ELF-1 (cell line): ENCODE data around the gene SCAF4.
"Not testable (repeated sequence)": the region's sequence is repeated elsewhere in the genome, so short reads cannot be mapped to it uniquely, and the experiment has no call there.

Source experiments
- DNase-seq: peaks from one replicate; pipeline ENCODE4 v3.0.0-alpha.2; 2016; ENCODE audit warnings: low read depth, low spot score

The SCAF4 gene

DNA sequence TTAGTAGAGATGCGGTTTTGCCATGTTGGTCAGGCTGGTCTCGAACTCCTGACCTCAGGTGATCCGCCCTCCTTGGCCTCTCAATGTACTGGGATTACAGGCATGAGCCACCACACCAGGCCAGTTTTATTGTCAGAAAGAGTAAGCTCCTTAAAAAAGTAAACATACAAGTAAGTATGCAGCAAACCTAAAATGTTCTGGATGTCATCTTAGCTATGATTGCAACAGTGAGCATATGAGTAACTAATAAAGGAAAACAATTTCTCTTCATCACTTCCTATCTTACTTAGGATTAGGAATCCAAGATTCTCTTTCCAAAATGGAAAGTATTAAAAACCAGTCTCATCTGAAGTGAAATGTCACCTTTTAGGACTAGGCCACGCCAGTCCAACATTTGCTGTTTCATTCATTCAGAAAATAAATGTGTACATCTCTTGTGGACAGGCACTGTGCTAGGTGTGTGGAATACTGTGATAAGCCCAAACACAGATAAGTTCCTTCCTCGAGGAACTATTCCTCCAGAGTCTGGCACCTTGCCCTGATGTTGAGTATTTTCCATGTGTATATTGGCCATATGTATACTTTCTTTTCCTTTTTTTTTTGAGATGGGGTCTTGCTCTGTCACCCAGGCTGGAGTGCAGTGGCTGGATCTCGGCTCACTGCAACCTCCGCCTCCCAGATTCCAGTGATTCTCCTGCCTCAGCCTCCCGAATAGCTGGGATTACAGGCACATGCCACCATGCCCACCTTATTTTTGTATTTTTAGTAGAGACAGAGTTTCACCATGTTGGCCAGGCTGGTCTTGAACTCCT lies 5.9 kb upstream of the SCAF4 start:
- DNase-seq, result not testable (repeated sequence)

DNA sequence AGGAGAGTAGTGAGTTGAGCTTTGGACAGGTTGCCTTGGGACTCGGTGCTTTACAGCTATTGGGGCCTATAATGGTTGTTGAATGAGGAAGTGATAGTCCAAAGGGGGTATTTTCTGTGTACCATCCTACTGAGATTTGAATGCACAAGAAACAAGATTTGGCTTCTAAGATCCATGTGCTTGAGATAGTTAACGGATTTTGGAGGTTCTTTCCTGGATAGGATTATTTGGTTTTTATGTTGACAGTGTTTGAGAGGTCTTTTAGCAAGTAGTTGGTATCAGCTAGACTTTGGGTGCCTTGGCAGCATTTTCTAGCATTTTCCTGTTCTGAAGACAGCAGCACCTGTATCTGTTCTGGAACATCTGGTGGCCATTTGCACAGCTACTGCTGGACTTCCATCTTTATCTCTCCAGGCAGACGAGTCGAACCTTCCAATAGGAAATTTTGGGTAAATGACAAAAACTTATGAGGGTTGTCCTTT lies 3.6 kb upstream of the SCAF4 start:
- no peak for DNase-seq

DNA sequence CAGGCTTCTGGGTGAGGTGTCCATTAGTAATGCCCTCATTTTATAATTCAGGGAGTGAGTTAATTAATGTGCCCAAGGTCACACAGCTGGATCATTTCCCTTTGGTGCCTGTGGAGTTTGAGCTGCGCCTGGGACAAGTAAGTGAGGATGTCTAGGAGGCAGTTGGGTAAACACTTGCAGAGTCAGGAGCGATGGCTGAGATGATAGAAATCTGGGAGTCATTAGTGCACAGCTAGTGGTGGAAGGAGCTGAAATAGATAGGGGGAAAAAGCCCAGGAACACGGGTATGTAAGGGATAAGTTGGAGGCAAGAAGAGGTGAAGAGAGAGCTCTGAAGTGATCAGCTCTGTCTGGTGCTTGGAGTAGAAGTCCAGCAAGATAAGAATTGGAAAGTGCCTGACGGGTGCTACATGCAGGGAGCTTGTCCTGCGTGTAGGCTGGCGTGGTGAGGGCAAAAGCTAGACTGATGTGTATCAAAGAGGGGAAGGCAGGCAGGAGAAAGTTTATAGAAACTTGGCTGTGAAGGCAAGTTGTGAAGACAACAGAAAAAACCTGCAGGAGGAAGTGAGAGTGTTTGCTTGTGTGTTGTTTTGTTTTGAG lies 1.7 kb upstream of the SCAF4 start:
- DNase-seq, result no peak

DNA sequence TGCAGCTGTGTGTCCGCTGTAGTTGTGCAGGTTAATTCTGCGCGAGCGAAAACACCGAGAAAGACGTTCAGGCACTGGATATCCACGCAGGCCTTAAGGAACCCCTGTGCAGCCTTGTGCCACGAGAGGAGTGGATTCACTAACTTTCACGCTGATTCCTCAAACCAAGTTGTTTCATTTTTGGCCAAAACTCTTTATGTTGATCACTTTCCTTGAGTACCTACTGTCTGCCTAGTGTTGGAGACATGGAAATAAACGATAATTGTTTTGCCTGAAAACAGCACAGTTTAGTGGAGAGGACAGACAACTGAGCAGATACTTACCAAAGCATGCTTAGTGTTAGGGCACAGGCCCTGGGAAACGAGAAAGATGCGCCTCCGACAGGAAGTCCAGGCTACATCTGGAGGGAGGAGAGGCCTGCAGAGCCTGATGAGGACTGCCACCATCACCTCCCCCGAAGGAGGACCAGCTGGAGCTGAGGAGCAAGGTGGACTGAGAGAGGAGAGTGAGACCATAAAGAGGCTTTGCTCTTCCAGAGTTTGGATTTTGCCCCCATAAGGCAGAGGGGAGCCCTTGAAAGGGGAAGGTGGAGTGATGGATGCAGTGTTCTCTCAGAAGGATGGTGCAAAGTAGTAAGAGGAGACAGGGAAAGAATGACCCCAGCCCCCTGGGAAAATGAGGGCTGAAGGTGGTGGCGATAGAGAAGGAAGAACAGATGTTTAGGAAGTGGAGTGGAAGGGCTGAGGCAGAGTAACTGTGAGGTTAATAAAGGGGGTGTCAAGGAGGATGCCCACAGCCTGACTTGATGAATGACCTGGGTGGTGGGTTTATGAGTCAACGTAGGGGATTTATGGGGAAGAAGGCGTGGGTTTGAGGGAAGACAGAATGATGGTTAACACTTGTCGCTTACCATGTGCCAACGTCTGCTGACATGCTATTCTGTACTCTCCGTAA lies 956 bp upstream of the SCAF4 start:
- no peak for DNase-seq

DNA sequence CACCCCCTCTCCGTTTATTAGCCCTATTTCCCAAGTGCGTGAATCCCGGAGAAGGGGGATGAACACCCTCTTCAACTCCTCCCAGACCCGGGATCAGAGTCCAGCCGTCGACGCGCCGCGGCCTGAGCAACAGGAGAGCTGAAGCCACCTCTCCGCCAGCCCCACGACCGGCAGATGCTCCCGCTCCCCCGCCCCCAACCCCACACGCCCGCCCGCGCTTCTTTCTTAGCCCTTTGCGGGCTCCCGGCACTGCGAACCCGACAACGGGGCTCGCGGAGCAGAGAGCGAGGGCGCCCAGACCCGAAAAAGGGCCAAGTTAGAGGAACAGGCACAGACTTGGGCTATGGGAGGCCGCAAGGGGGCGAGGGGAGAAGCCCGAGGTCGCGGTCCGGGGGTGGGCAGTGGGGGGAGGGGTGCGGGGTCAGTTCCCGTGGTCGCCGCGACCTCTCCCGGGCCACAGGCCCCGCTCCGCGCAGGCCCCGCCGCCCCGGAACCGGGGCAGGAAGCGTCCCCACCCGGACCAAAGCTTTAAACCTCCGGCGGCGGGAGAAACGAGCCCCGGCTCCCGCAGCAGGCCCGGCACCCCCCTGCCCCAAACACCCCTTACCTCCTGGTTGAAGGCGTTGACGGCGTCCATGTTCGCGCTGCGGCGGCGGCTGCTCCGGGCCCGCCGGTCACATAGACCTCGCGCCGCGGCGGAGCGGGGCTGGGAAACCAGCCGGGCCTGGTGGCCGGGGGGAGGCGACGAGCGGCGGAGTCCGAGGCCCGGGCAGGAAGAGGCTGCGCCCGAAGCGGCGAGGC lies 662 bp downstream of the SCAF4 start:
- no peak for DNase-seq

DNA sequence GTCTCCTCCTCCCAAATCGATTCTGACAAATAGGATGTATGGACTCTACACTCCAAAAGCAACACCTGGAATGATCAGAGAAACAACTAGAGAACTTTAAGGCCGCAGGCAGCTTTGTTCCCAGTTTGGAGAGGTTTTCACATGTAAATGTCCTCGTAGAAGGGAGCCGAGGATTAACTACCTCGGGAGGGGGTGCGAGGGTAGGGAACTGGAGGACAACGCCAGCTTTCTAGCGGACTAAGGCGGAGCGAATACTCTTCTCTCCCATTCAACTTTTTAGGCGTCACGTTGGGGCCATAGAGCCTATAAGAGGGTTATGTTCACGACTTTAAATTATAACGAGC lies 1.2 kb downstream of the SCAF4 start:
- peak; percentile 84 for DNase-seq

DNA sequence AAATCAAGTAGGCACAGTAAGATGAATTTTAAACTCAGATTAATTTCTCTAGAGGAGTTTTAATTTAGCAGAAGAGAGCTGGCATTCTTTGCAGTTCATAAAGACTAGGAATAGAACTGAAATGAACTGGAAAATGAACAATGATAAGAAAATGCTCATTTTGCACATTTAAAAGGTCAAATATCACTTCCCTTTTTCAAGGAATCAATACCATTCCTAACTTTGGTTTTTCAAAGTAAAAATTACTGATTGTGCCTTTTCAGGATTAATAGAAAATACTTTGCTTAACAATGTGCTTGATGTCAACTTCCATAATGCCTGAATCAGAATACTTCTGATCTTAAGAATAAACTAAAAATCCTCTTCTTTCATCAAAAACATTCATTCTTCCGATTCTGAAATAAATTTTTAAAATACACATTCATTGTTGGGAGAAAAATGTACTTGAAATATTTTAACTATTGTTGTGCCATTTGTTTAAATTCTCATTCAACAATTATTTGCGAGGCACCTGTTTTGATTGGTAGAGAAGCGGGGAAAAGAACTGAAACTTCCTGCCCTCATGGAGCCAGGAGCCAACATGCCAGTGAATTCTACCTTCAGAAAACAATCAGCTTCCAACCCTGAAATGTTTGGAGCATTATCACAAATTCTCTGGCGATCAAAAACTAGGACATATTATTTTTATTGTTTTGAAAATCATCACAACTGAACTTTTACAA lies 2.1 kb downstream of the SCAF4 start:
- DNase-seq, result no peak

DNA sequence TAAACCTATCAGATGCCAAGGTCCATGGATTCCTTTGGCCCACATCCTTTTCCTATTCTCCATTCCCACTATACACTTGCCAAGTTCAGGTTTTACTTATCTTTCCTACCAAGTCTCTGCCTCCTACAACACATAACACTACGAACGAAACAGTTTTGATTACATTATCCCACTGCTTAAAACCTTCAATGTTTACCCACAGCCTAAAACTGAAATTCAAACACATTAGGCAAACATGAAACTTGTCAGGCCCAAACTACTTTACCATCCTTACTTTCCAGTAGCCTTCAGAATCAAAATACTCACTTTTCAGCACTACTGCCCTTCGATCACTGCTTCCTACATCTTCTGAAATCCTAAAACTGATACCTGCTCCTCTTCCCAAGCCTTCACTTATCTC lies 3.0 kb downstream of the SCAF4 start:
- no peak for DNase-seq

DNA sequence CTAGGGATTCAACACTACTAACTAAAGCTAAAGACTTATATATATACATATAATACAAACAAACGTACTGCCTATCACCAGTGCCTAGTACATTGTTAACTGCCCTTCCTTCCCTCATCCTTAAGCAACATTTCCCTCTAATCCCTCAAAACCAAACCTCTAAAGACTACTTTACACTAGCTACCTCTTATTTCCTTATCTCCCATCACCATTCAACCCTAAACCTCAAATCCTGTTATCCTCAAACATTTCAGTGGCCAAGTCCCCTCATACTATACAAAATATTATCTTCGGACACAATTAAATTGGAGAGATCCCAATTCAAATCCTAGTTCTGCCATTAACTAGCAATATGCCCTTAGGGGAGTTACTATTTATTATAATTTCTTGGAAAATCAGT lies 3.7 kb downstream of the SCAF4 start:
- no peak for DNase-seq

DNA sequence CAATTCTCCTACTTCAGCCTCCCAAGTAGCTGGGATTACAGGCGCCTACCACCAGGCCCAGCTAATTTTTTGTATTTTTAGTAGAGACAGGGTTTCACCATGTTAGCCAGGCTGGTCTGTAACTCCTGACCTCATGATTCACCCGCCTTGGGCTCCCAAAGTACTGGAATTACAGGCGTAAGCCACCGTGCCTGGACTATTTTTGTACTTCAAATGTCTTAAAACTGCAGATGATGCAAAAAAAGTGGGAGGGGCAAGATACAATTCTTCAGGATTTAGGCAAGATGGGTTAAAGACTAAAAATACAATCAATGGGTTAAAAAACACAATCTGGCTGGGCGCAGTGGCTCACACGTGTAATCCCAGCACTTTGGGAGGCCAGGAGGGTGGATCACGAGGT lies 4.7 kb downstream of the SCAF4 start:
- no peak for DNase-seq

DNA sequence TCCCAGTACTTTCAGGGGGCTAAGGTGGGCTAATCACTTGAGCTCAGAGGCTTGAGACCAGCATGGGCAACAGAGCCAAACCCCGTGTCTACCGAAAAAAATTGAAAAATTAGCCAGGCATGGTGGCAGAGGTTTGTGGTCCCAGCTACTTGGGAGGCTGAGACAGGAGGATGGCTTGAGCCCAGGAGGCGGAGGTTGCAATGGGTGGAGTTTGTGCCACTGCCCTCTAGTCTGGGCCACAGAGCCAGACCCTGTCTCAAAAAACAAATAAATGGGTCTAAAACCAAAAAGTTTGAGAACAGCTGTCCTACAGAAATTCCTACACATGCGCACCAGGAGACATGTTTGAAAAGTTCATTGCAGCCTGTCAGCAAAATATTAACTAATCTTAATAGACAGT lies 5.5 kb downstream of the SCAF4 start:
- no peak for DNase-seq

DNA sequence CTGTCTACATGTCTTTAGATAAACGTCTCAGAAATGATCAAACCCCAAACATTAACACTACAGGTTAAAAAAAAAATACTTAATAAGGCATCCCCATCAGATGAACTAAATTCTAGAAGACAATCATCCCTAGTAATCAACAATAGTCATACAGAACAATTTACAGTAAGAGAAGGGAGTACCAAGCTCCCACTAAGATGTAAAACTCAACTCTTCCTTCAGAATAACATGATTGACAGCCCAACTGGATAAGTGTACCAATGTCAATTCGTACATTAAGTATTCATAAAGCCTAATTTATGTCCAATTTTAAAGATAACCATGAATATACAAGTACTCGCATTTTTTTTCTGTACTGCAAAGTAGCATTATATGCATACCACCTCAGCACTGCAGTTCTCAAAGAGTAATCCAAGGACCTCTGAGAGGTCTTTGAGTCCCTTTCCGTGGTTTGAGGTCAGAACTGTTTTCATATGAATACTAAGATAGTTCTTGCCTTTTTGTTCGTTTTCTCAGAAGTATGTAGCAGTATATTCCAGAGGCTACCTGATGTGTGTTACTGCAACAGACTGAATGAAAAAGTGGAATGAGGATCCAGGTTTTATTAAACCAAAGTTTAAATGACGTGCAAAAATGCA lies 6.6 kb downstream of the SCAF4 start:
- DNase-seq, result no peak

DNA sequence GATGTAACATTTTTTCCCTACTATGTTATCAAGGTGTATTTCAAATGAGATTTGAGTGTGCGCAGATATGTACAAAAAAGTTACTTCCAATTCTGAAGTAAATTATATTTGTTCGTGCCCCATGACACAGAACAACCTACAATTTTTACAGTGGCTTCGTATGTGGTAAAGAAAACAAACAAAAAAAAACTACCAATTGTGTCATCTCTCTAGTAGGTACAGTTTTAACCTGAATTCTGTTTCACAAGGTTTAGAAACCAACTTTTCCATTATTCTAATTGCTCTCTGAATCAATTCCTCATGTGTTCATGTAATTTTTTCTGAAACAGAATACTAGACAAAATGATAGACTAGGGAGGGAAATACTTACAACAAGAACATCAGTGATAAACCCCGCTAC lies 7.4 kb downstream of the SCAF4 start:
- DNase-seq, result no peak

DNA sequence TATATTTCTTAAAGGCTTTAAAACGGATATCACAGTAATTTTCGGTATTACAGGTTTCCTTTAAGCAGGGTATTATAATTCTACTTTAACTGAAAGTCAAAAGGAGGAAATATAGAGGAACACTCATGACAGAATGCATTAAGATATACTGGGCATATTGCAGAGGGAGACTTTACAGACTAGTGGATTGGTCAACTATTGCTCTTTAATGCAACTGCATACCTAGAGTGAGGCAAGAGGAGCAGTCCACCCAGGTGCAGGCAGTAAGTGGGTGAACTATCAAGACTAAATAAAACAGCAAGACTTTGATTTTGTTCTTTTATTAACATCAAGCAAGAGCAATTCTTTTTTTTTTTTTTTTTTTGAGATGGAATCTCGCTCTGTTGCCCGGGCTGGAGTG lies 10.5 kb downstream of the SCAF4 start:
- DNase-seq, result no peak

DNA sequence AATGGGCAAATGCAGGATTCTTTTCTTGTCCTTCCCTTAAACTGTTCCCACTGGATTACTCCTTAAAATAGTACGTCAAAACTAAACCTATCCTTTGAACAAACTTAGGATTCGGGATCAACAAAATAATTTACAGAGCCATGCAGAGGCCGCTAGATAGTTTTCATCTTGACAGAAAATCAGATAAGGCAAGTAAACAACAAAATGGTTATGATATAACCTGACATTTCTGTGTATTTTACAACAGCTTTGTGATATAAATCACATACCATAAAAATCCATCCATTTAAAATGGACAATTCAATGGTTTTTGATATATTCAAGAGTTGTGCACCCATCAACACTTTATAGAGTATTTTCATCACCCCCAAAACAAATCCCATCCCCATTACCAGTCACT lies 11.2 kb downstream of the SCAF4 start:
- DNase-seq, result no peak

DNA sequence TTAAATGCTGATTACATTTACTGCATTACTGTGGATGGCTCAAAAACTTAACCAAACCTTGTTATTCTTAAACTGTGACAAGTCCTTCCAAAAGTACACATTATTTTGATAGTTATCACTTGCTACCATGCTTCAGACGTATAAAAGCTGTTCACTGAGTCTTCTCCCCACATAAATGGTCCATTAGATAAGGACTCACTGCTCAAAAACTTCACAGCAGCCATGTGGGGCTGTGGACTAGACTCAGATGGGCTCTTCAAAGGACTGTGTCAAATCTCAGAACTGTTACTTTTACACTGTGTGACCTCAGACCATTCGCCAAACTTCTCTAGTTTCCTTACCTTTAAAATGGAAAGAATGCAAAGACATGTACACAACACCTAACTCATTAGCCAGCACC lies 11.6 kb downstream of the SCAF4 start:
- DNase-seq, result no peak

DNA sequence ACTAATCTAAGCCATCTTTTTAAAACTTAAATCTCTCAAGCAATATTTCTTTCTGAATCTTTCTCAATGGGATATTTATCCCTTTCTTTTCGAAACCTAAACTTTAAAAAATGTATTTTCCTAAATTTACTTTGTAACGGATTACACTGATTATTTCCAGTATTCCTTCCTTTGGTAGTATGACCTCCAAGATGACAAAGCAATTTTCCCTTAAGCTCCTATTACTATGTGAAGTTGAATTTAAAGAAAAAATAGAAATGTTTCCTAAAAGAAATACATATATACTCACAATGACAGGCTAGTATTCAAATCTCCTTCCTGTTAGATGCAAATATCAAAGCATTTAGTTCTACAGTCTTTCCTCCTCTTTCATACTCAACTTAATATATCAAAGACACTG lies 15.8 kb downstream of the SCAF4 start:
- DNase-seq, result no peak

DNA sequence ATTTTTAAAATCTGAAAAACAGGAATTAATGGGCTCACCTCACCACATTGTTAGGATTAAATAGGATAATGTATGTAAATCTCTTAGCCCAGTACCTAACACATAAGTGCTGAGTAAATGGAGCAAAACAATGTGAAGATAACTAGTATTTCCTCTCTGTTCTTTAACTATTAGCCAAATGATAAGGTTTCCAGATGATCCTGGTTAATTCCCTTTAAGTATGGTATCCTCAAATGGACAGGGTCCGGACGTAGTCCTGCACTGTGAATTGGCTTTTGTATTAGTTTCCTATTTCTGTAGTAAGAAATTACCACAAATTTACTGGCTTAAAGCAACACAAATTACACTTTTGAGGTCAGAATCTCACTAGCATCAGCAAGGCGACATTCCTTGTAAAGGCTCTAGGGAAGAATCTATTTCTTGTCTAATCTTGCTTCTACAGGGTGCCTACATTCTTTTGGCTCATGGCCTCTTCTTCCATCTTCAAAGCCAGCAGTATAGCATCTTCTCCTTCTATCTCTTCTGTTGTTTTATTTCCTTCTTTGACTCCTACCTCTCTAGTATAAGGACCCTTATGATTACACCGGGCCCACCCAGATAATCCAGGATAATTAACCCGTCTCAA lies 17.1 kb downstream of the SCAF4 start:
- DNase-seq, result no peak

DNA sequence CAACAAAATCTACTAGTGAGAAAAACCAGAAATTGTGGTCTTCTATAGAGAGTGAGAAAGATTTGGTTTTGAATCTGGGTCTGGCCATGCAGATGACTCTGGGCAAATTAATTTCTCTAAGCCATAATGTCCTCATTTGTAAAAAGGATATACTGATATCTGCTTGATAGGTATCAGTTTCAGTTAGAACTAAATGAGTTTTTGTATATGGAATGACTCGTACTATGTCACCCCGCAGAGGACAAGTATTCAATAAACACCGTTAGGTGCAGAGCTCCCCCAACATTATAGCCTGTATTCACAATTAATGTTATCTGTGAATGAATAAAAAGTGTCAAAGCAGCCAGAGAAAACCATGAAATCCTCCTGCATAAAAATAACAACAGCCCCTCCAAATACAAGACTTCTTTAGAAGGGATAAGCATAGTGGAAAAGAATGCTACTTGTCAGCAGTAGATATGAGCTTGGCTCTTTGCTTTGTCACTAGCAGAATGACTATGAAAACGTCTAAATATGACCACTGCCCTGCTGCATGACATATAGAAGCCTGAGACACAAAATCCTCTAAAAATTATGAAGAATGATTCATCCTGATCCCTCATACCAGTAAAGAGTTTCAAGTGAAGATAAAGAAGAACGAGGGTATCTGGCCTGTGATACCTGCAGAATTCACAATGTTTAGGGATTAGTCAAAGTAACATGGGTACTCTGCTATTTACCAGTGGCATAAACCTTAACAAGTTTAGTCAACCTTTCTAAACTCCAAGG lies 17.8 kb downstream of the SCAF4 start:
- no peak for DNase-seq
